ENCODE data around the gene KRT6A. TPM values are rescaled to one million over a fixed set of nuclear protein-coding genes. Genes with fewer than 3 reads are reported as not detected.

KRT6A gene
- total RNA-seq (ENCODE audit: low replicate concordance) = not detected in 2 replicates

GRCh38 chr12:52493172-52493571, at the start of gene KRT6A:
Gene KRT6A, minus strand, starts transcription at chr12:52493257. Its CDS starts 69 bp downstream, at chr12:52493188.
- no peak within 1 kb of the TSS for H3K9ac ChIP-seq
- H3K4me1 ChIP-seq = peaks cover 18% of the 10 kb centered on the region
- no peak within 1 kb of the TSS for H3K4me3 Mint-ChIP-seq
- no peak within 1 kb of the TSS for H3K27ac Mint-ChIP-seq
- H3K4me3 ChIP-seq = no peak within 1 kb of the TSS
- H3K36me3 ChIP-seq = no peaks in the 10 kb centered on the region
- H3K4me2 ChIP-seq = no peak within 1 kb of the TSS
- H3K9me3 Mint-ChIP-seq = no peaks in the 10 kb centered on the region
- no peaks in the 10 kb centered on the region for H3K36me3 Mint-ChIP-seq
- H2AFZ ChIP-seq (replicated peaks) = no peak within 1 kb of the TSS
- H3K27ac ChIP-seq = no peak within 1 kb of the TSS
- no peaks in the 10 kb centered on the region for H4K20me1 ChIP-seq (ENCODE audit: low read depth)
- no peak for TF ChIP-seq EZH2 (IDR thresholded peaks at IDR 0.05)
- no peak for TF ChIP-seq EZH2phosphoT487 (IDR thresholded peaks at IDR 0.05)
- no peak for TF ChIP-seq CTCF (IDR thresholded peaks at IDR 0.05)
- no peaks in the 10 kb centered on the region for H3K27me3 Mint-ChIP-seq (ENCODE audit: insufficient read depth, low read depth)
- H3K9me3 ChIP-seq (ENCODE audit: low read depth) = no peaks in the 10 kb centered on the region
- H3K27me3 ChIP-seq = no peaks in the 10 kb centered on the region
- H3F3A ChIP-seq (ENCODE audit: low read depth) = peaks cover 13% of the 10 kb centered on the region
- no peak for DNase-seq (ENCODE audit: low spot score)
- H3K4me1 Mint-ChIP-seq = peaks cover 21% of the 10 kb centered on the region
- H3K79me2 ChIP-seq (ENCODE audit: low read depth) = no peaks in the 10 kb centered on the region

- H3K36me3 Mint-ChIP-seq = no peaks in the 10 kb centered on the region
- H3K79me2 ChIP-seq (ENCODE audit: low read depth) = no peaks in the 10 kb centered on the region
- H3K4me1 Mint-ChIP-seq = peaks cover 5% of the 10 kb centered on the region
- DNase-seq (ENCODE audit: low spot score) = no peak
- no peaks in the 10 kb centered on the region for H4K20me1 ChIP-seq (ENCODE audit: low read depth)
- peaks cover 7% of the 10 kb centered on the region for H3K27me3 Mint-ChIP-seq (ENCODE audit: insufficient read depth, low read depth)
- H3K27ac ChIP-seq = no peak overlapping the region
- H3K4me3 ChIP-seq = no peak overlapping the region
- no peak overlapping the region for H3K4me2 ChIP-seq
- no peak for TF ChIP-seq EZH2 (IDR thresholded peaks at IDR 0.05)
- no peak for TF ChIP-seq CTCF (IDR thresholded peaks at IDR 0.05)
- no peak for TF ChIP-seq EZH2phosphoT487 (IDR thresholded peaks at IDR 0.05)
- no peak overlapping the region for H3K27ac Mint-ChIP-seq
- H2AFZ ChIP-seq (replicated peaks) = no peak overlapping the region
- H3K27me3 ChIP-seq = no peaks in the 10 kb centered on the region
- H3K9me3 ChIP-seq (ENCODE audit: low read depth) = no peaks in the 10 kb centered on the region
- H3K9me3 Mint-ChIP-seq = peaks cover 3% of the 10 kb centered on the region
- H3K4me3 Mint-ChIP-seq = no peak overlapping the region
- no peaks in the 10 kb centered on the region for H3K36me3 ChIP-seq
- H3K4me1 ChIP-seq = no peaks in the 10 kb centered on the region
- H3F3A ChIP-seq (ENCODE audit: low read depth) = no peaks in the 10 kb centered on the region
- no peak overlapping the region for H3K9ac ChIP-seq
Measured at GRCh38 chr12:52542157-52542556, 49.1 kb upstream of the KRT6A start.

- H3K27me3 Mint-ChIP-seq (ENCODE audit: insufficient read depth, low read depth) = peaks cover 6% of the 10 kb centered on the region
- H3K27ac Mint-ChIP-seq = no peak overlapping the region
- Histone ChIP-seq H3K9ac (no peak overlapping the region), H3K79me2 (ENCODE audit: low read depth) (no peaks in the 10 kb centered on the region), H4K20me1 (ENCODE audit: low read depth) (no peaks in the 10 kb centered on the region), H3K4me1 (no peaks in the 10 kb centered on the region), H3K27ac (no peak overlapping the region), H3K4me3 (no peak overlapping the region), H2AFZ (replicated peaks) (no peak overlapping the region), H3K36me3 (no peaks in the 10 kb centered on the region), H3K4me2 (no peak overlapping the region), H3F3A (ENCODE audit: low read depth) (no peaks in the 10 kb centered on the region), H3K27me3 (no peaks in the 10 kb centered on the region), H3K9me3 (ENCODE audit: low read depth) (no peaks in the 10 kb centered on the region)
- H3K4me3 Mint-ChIP-seq = no peak overlapping the region
- no peak for DNase-seq (ENCODE audit: low spot score)
- H3K4me1 Mint-ChIP-seq = peaks cover 5% of the 10 kb centered on the region
- TF ChIP-seq EZH2phosphoT487 (IDR thresholded peaks at IDR 0.05) = no peak
- TF ChIP-seq EZH2 (IDR thresholded peaks at IDR 0.05) = no peak
- H3K9me3 Mint-ChIP-seq = peaks cover 3% of the 10 kb centered on the region
- H3K36me3 Mint-ChIP-seq = no peaks in the 10 kb centered on the region
Measured at GRCh38 chr12:52541709-52542108, 48.7 kb upstream of the KRT6A start.

GRCh38 chr12:52540531-52540930, 47.5 kb upstream of the KRT6A start:
- H3K4me1 ChIP-seq = no peaks in the 10 kb centered on the region
- H3K4me3 ChIP-seq = no peak overlapping the region
- no peak overlapping the region for H2AFZ ChIP-seq (replicated peaks)
- no peaks in the 10 kb centered on the region for H3K9me3 ChIP-seq (ENCODE audit: low read depth)
- H3K27ac ChIP-seq = no peak overlapping the region
- TF ChIP-seq CTCF (IDR thresholded peaks at IDR 0.05) = no peak
- TF ChIP-seq EZH2phosphoT487 (IDR thresholded peaks at IDR 0.05) = no peak
- no peak for TF ChIP-seq EZH2 (IDR thresholded peaks at IDR 0.05)
- H3F3A ChIP-seq (ENCODE audit: low read depth) = no peaks in the 10 kb centered on the region
- peaks cover 5% of the 10 kb centered on the region for H3K27me3 Mint-ChIP-seq (ENCODE audit: insufficient read depth, low read depth)
- H3K27me3 ChIP-seq = no peaks in the 10 kb centered on the region
- no peak for DNase-seq (ENCODE audit: low spot score)
- H3K9me3 Mint-ChIP-seq = peaks cover 3% of the 10 kb centered on the region
- H3K27ac Mint-ChIP-seq = no peak overlapping the region
- no peaks in the 10 kb centered on the region for H3K79me2 ChIP-seq (ENCODE audit: low read depth)
- no peak overlapping the region for H3K4me3 Mint-ChIP-seq
- no peak overlapping the region for H3K4me2 ChIP-seq
- H3K4me1 Mint-ChIP-seq = peaks cover 5% of the 10 kb centered on the region
- no peaks in the 10 kb centered on the region for H3K36me3 Mint-ChIP-seq
- no peaks in the 10 kb centered on the region for H4K20me1 ChIP-seq (ENCODE audit: low read depth)
- no peaks in the 10 kb centered on the region for H3K36me3 ChIP-seq
- H3K9ac ChIP-seq = no peak overlapping the region

All from neural progenitor cell (in vitro differentiated cells).